8988T (cell line): ENCODE results near the gene MT1F.

Source experiments
- DNase-seq: peaks from one replicate; pipeline ENCODE4 v3.0.0; 2011

MT1F gene

GRCh38 chr16:56702836-56703235, 45.1 kb downstream of the MT1F start:
- no peak for DNase-seq
